Calu3 (cell line): ENCODE data around the gene SHISA6. TPM values are rescaled to one million over a fixed set of nuclear protein-coding genes. Genes with fewer than 3 reads are reported as not detected.

Experiments
- BruUV-seq: library from RNA; stranded (reverse); fragments of 400-500 nt; replicated peaks from 2 replicates; lab custom pipeline; 2021; lab: Mats Ljungman, UMichigan
- CTCF ChIA-PET: fragments of 300-600 bp; sonication (Branson Sonifier 250); formaldehyde crosslinking; loops from one replicate; lab custom pipeline; 2022; ENCODE audit warnings: antibody characterized with exemption; lab: Charles Lee
- DNase-seq: peaks from one replicate; pipeline ENCODE4 v3.0.0; 2022
- H3K27ac Mint-ChIP-seq: one replicate; pipeline ENCODE4 v1.8.0; 2022; ENCODE audit warnings: mixed read lengths; ENCODE audit not compliant: unreplicated experiment
- H3K27me3 Mint-ChIP-seq: one replicate; pipeline ENCODE4 v1.8.0; 2022; ENCODE audit warnings: mixed read lengths; ENCODE audit not compliant: unreplicated experiment
- H3K36me3 Mint-ChIP-seq: one replicate; pipeline ENCODE4 v1.8.0; 2022; ENCODE audit warnings: mild to moderate bottlenecking, moderate library complexity, mixed read lengths; ENCODE audit not compliant: insufficient read depth, unreplicated experiment
- H3K4me1 Mint-ChIP-seq: one replicate; pipeline ENCODE4 v1.8.0; 2022; ENCODE audit warnings: mild to moderate bottlenecking, low read depth, mixed read lengths; ENCODE audit not compliant: unreplicated experiment
- H3K4me3 Mint-ChIP-seq: one replicate; pipeline ENCODE4 v1.8.0; 2022; ENCODE audit warnings: mild to moderate bottlenecking, low read depth, moderate library complexity, mixed read lengths; ENCODE audit not compliant: unreplicated experiment
- H3K9me3 Mint-ChIP-seq: one replicate; pipeline ENCODE4 v1.8.0; 2022; ENCODE audit warnings: low read depth, mixed read lengths; ENCODE audit not compliant: unreplicated experiment
- intact Hi-C: fragments of 100-400 bp; cut with micrococcal nuclease; formaldehyde crosslinking; loops from one replicate; pipeline ENCODE4 v1.10.0; 2022; ENCODE audit not compliant: unreplicated experiment
- total RNA-seq: library from RNA; stranded (reverse); gene quantifications from 2 replicates; pipeline ENCODE4 v1.2.3, GENCODE V29; 2022
- TF ChIP-seq, protein P1 (sequence below): fragments of 200-600 bp; IDR thresholded peaks from one replicate; pipeline ENCODE4 v1.8.0; 2022; ENCODE audit warnings: antibody characterized with exemption; ENCODE audit not compliant: unreplicated experiment

SHISA6 gene
- total RNA-seq, 1 experiment from 2014 or later: not detected

DNA sequence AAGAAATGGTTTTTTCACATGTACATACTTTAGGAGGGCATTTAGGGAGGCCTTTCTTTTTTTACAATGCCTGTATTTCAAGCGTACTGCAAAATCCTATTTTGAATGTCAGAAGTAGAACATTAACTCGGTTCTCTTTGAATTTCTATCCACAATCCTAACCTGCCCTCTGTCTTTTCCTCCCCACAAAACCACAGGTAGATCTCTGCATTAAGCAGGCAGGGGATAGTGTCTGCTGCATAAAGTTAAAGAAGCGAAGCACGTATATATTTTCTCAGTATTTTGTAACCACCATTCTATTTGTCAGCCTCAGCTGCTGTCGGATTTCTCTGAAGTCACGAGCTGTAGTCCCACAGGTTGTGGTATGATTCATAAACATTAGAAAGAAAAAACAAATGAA lies 137.5 kb downstream of the SHISA6 start:
- no TSS peak for BruUV-seq
- no peak overlapping the region for H3K27ac Mint-ChIP-seq
- TF ChIP-seq, protein P1, sequence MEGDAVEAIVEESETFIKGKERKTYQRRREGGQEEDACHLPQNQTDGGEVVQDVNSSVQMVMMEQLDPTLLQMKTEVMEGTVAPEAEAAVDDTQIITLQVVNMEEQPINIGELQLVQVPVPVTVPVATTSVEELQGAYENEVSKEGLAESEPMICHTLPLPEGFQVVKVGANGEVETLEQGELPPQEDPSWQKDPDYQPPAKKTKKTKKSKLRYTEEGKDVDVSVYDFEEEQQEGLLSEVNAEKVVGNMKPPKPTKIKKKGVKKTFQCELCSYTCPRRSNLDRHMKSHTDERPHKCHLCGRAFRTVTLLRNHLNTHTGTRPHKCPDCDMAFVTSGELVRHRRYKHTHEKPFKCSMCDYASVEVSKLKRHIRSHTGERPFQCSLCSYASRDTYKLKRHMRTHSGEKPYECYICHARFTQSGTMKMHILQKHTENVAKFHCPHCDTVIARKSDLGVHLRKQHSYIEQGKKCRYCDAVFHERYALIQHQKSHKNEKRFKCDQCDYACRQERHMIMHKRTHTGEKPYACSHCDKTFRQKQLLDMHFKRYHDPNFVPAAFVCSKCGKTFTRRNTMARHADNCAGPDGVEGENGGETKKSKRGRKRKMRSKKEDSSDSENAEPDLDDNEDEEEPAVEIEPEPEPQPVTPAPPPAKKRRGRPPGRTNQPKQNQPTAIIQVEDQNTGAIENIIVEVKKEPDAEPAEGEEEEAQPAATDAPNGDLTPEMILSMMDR: no peak
- no peak overlapping the region for H3K4me3 Mint-ChIP-seq
- H3K36me3 Mint-ChIP-seq: no peaks in the 10 kb centered on the region
- CTCF ChIA-PET: no interaction called here
- intact Hi-C loops: no loop called here
- no peaks in the 10 kb centered on the region for H3K27me3 Mint-ChIP-seq
- peaks cover 6% of the 10 kb centered on the region for H3K9me3 Mint-ChIP-seq
- no peak for DNase-seq
- H3K4me1 Mint-ChIP-seq: no peaks in the 10 kb centered on the region

DNA sequence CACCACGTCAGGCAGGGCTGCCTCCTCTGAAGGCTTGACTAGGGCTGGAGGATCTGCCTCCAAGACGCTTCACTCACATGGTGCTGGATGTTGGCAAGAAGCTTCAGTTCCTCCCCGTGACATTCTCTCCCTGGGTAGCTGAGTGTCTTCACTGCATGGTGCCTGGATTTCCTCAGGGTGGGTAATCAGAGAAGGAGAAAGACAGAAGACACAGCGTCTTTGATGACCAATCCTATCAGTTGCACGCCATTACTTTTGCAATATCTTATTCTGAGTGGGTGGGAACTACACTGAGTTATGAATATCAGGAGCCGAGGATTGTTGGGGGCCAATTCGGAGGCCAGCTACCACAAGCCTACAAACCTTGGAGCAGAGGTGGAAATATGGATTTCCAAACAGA lies 139.7 kb downstream of the SHISA6 start:
- Mint-ChIP-seq H3K27me3 (no peaks in the 10 kb centered on the region), H3K9me3 (peaks cover 8% of the 10 kb centered on the region), H3K4me3 (no peak overlapping the region), H3K27ac (no peak overlapping the region), H3K36me3 (no peaks in the 10 kb centered on the region), H3K4me1 (no peaks in the 10 kb centered on the region)
- intact Hi-C loops: no loop called here
- CTCF ChIA-PET: no interaction called here
- DNase-seq: no peak
- BruUV-seq: no TSS peak
- TF ChIP-seq, protein P1: no peak

DNA sequence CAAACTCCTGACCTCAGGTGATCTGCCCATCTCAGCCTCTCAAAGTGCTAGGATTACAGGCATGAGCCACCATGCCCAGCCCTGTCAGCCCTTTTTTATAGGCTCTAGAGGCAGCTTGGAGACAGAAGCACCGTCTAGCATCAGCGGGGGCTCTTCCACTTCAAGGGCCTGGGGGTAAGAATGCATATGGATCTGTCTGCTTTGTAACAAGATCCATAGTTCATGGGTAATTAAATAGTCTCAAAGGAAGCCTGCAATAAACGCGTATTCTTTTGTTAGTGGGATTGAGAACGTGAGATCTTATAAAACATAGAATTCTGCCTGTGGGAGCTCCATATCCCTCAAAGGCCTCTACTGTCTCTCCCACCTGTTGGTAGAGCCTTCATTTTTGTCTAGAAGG lies 142.1 kb downstream of the SHISA6 start:
- TF ChIP-seq, protein P1: no peak
- no peak overlapping the region for H3K4me3 Mint-ChIP-seq
- CTCF ChIA-PET: interaction anchor here (0.7 kb wide), 1 partner anchor 15 kb away, joined by 8 read pairs; no protein-coding TSS in a partner anchor
- H3K27me3 Mint-ChIP-seq: no peaks in the 10 kb centered on the region
- H3K27ac Mint-ChIP-seq: no peak overlapping the region
- intact Hi-C loops: no loop called here
- no TSS peak for BruUV-seq
- no peaks in the 10 kb centered on the region for H3K36me3 Mint-ChIP-seq
- no peak for DNase-seq
- H3K4me1 Mint-ChIP-seq: no peaks in the 10 kb centered on the region
- H3K9me3 Mint-ChIP-seq: peaks cover 11% of the 10 kb centered on the region

DNA sequence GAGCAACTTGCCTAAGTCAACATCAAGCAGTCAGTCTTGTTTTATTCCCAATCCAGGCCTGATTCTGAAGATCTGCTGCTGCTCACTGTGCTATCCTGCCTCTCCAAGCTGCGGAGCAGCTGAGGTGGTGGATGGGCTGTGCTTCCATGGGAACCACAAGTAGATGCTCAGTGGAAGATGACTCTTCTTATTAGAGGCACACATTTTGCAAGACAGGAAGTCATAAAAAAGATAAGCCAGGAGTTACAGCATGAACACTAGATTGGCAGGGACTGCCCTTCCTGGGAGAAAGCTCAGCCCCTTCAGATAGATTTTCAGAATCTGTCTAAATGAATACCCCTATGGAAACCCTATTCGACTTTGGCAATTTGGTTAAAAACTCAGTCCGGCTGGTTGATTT lies 143.1 kb downstream of the SHISA6 start:
- CTCF ChIA-PET: no interaction called here
- TF ChIP-seq, protein P1: no peak
- no peak for DNase-seq
- BruUV-seq: no TSS peak
- Mint-ChIP-seq H3K36me3 (no peaks in the 10 kb centered on the region), H3K4me1 (no peaks in the 10 kb centered on the region), H3K4me3 (no peak overlapping the region), H3K9me3 (peaks cover 11% of the 10 kb centered on the region), H3K27ac (no peak overlapping the region), H3K27me3 (no peaks in the 10 kb centered on the region)
- intact Hi-C loops: no loop called here
